ENCODE measurements around the gene OR10K2. TPM values are rescaled to one million over a fixed set of nuclear protein-coding genes. Genes with fewer than 3 reads are reported as not detected.

The OR10K2 gene
- total RNA-seq, 1 donor from 2014 or later, result not detected

DNA sequence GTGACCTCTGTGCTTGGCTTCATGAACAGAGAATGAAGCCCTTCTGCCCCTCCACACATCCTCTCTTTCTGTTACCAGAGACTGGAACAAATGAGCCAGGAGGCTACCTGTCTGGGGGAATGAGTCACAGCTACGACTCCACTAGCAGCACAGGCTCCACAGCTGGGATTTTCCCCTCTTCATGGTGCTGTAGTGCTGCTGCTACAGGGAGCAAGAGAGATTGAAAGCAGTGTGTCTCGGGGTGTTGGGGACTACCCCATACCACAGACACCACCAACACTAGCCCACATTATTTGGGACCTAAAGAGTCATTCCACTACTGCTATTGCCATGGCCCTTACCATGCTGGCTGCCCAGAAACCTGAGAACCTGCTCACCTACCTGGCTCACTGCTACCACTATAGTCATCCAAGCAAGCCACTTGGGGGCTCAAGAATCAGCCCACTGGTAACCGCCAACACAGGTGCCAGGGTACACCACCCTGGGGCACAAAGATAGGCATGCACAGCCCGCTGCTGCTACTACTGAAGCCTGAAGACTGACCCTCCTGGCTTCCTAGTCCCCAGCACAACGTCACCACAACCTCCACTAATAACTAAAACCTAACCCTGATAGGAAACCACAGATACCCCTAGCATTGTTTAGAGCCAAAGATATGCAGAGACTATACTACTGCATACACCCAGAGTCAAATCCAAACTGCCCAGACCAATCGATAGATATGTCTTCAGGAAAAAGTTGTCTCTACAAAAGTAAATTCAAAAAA is 54.7 kb downstream of the OR10K2 start:
- Mint-ChIP-seq H3K9me3 (ENCODE audit: unreplicated experiment) (peaks cover 7% of the 10 kb centered on the region), H3K4me3 (ENCODE audit: unreplicated experiment) (no peak overlapping the region), H3K36me3 (ENCODE audit: unreplicated experiment) (peaks cover 5% of the 10 kb centered on the region), H3K4me1 (ENCODE audit: low read depth, unreplicated experiment) (no peaks in the 10 kb centered on the region), H3K27me3 (ENCODE audit: unreplicated experiment) (peaks cover 4% of the 10 kb centered on the region), H3K27ac (ENCODE audit: unreplicated experiment) (no peak overlapping the region)
- TF ChIP-seq, protein P1, sequence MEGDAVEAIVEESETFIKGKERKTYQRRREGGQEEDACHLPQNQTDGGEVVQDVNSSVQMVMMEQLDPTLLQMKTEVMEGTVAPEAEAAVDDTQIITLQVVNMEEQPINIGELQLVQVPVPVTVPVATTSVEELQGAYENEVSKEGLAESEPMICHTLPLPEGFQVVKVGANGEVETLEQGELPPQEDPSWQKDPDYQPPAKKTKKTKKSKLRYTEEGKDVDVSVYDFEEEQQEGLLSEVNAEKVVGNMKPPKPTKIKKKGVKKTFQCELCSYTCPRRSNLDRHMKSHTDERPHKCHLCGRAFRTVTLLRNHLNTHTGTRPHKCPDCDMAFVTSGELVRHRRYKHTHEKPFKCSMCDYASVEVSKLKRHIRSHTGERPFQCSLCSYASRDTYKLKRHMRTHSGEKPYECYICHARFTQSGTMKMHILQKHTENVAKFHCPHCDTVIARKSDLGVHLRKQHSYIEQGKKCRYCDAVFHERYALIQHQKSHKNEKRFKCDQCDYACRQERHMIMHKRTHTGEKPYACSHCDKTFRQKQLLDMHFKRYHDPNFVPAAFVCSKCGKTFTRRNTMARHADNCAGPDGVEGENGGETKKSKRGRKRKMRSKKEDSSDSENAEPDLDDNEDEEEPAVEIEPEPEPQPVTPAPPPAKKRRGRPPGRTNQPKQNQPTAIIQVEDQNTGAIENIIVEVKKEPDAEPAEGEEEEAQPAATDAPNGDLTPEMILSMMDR (IDR thresholded peaks at IDR 0.05; ENCODE audit: partially characterized antibody, unreplicated experiment), result no peak
- DNase-seq, result no peak

Other genes with a start within 250 kb of the OR10K2 start
- 0.25 TPM for gene CD1D, start 245.3 kb downstream of the OR10K2 start, total RNA-seq (ENCODE audit: unreplicated experiment)
- gene CD1A, start 171.8 kb downstream of the OR10K2 start, total RNA-seq (ENCODE audit: unreplicated experiment), result not detected
- not detected for gene CD1C, start 136.3 kb downstream of the OR10K2 start, total RNA-seq (ENCODE audit: unreplicated experiment)
- not detected for gene CD1B, start 94.7 kb downstream of the OR10K2 start, total RNA-seq (ENCODE audit: unreplicated experiment)
- gene CD1E, start 72.3 kb downstream of the OR10K2 start, total RNA-seq (ENCODE audit: unreplicated experiment), result not detected
- gene OR10T2, start 26.8 kb downstream of the OR10K2 start, total RNA-seq (ENCODE audit: unreplicated experiment), result not detected
- not detected for gene OR10K1, start 35.6 kb upstream of the OR10K2 start, total RNA-seq (ENCODE audit: unreplicated experiment)
- not detected for gene OR10R2, start 46.0 kb upstream of the OR10K2 start, total RNA-seq (ENCODE audit: unreplicated experiment)
- gene OR6Y1, start 128.2 kb upstream of the OR10K2 start, total RNA-seq (ENCODE audit: unreplicated experiment), result not detected
- not detected for gene OR6P1, start 144.3 kb upstream of the OR10K2 start, total RNA-seq (ENCODE audit: unreplicated experiment)
- not detected for gene OR10X1, start 153.7 kb upstream of the OR10K2 start, total RNA-seq (ENCODE audit: unreplicated experiment)
- gene OR10Z1, start 179.0 kb upstream of the OR10K2 start, total RNA-seq (ENCODE audit: unreplicated experiment), result not detected

All from glutamatergic neuron (in vitro differentiated cells).